NK-92 (cell line): Measurements from ENCODE around the gene ANKRD2.
"Not testable (repeated sequence)": the region's sequence is repeated elsewhere in the genome, so short reads cannot be mapped to it uniquely, and the experiment has no call there.

Source experiments
- DNase-seq: peaks from one replicate; lab custom pipeline; 2025; ENCODE audit not compliant: unreplicated experiment; lab: John Stamatoyannopoulos, UW

ANKRD2 gene, protein sequence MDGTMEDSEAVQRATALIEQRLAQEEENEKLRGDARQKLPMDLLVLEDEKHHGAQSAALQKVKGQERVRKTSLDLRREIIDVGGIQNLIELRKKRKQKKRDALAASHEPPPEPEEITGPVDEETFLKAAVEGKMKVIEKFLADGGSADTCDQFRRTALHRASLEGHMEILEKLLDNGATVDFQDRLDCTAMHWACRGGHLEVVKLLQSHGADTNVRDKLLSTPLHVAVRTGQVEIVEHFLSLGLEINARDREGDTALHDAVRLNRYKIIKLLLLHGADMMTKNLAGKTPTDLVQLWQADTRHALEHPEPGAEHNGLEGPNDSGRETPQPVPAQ

DNA sequence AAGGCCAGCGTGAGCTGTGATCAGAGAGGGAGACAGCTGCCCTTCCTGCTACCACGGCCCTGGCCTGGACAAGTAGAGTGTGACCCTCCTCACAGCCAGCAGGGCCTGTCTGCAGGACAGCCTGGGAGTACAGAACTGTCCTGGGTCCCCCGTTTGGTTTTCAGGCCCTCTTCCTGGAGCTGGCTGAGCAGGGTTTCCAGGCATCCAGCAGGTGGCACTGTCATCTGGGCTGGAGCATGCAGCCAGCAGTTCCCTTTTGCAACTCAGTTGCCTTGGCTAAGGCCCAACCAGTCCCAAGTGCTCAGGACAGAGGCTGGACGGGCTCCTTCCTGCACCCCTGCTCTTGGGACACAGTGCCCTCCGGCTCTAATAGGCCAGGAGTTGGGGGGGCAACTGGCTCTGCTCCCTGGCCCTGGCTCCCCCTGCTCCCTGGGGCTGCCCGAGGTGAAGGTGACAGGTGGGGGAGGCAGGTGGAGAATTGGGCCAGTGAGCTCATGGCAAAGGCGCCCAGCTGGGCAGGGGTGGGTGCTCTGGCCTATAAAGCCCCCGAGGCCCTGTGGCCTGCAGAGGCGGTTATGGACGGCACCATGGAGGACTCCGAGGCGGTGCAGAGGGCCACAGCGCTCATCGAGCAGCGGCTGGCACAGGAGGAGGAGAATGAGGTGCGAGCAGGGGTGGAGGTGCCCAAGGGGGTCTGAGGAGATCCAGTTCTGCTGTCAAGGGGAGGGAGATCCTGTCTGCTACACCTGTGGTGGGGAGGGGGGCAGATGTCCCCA, at the start of gene ANKRD2:
TSS of gene ANKRD2 (plus strand) at position 566 of the 776 bp plus-strand sequence. CDS start at position 576, 10 bp downstream.
- no peak for DNase-seq

DNA sequence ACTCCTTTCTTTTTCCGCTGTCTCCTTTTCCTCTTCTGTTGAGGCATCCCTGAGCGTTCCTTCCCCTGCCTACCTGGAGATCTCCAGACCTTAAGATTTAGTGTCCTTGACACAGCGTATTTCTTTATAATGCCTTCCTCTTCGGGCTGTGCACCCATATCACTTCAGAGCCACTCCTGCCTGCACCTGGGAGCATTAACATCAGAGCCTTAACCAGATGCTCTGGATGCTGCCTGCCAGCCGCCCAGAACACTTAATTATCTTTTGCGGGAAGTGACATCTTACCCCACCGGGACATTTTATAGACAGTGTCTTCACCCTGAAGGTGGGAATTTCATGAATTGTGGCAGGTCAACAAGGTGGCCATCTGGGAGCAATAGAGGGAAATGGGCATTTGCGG, 49.6 kb upstream of the ANKRD2 start:
- DNase-seq, result no peak

DNA sequence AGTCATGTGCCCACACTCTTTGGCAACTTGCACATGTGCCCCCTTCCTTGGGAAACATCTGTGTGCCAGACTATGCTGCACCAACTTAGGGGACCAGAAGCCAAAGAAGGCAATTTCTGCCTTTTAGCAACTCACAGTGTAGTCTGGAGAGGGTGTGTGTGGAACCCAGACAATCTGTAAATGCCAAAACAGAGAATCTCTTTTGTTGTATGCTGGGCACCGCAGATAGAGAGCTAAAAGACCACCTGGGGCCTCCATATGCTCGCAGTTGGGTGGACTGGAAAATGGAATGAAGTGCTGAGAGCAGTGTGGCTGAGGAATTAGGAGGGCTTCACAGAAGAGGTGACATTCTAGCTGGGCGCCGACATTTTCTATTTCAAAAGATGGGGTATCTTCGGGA, 47.5 kb upstream of the ANKRD2 start:
- DNase-seq, result no peak

DNA sequence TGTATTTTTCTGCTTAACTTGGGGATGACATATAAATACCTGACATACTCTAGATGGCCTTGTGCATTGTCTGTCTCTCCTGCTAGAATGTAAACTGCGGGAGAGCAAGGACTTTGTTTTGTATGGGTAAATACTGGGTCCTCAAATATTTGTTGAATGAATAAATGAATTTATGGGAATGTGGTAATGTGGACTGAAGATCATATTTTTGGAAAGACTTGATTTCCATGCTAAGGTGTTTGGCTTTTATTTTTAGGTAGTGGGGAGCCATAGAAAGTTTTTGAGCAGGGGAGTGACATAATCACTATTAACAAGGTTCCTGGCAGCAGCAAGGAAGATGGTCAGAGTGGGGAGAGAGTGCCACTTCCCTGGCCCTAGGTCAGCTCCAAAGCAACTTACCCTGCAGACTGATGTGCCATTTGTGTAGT, 46.9 kb upstream of the ANKRD2 start:
- DNase-seq, result no peak

DNA sequence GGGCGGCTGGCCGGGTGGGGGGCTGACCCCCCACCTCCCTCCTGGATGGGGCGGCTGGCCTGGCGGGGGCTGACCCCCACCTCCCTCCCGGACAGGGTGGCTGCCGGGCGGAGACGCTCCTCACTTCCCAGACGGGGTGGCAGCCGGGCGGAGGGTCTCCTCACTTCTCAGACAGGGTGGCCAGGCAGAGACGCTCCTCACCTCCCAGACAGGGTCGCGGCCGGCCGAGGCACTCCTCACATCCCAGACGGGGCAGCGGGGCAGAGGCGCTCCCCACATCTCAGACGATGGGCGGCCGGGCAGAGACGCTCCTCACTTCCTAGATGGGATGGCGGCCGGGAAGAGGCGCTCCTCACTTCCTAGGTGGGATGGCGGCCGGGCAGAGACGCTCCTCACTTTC, 43.7 kb upstream of the ANKRD2 start:
- not testable (repeated sequence) for DNase-seq

DNA sequence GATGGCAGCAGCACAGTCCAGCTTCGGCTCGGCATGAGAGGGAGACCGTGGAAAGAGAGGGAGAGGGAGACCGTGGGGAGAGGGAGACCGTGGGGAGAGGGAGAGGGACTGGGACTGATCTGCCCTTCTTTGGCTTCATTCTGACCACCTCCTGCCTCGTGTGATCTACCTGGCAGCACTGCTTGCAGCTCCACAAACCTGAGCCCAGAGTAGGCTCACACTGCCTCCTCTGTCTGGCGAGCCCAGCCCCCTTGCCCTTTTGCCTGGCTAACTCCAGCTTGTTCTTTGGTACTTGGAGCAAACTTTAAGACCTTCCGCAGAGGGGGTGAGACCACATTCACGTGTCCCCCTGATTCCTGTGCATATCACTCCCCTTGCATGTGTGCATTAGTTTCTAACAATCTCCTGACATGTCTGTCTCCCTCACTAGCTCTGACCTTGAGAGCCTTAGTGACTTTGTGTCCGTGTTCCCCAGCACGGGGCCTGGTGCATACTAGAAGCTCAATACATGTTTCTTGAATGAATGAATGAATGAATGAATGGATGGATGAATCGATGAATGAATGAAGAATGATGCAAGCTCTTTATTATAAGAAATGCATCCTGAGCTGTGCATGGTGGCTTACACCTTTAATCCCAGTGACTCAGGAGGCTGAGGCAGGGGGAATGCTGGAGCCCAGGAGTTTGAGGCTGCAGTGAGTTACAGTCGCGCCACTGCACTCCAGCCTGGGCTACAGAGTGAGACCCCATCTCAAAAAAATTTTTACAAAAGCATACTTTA, 42.7 kb upstream of the ANKRD2 start:
- no peak for DNase-seq

DNA sequence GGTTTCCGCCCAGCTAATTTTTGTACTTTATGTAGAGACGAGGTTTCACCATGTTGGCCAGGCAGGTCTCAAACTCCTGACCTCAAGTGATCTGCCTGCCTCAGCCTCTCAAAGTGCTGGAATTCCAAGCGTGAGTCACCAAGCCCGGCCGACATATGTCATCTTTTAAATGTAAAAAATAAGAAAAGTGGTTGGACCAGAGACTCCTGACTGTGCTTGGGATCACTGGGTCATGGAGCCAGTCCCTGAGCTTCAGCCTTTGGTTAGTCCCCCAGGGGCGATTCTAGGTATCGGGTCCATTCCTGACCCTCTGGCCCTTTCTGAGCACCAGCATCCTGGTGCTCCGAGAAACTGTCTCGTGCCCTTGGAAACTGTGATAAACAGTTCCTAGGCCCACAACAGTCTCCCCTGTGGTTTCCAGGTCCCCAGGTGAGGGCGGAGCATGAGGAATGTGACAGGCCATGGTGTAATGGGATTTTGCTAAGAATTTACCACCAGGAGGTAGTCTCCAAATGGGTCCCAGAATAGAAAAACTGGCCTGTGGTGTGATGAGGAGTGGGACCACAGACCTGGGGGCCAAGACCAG, 41.1 kb upstream of the ANKRD2 start:
- DNase-seq, result no peak

DNA sequence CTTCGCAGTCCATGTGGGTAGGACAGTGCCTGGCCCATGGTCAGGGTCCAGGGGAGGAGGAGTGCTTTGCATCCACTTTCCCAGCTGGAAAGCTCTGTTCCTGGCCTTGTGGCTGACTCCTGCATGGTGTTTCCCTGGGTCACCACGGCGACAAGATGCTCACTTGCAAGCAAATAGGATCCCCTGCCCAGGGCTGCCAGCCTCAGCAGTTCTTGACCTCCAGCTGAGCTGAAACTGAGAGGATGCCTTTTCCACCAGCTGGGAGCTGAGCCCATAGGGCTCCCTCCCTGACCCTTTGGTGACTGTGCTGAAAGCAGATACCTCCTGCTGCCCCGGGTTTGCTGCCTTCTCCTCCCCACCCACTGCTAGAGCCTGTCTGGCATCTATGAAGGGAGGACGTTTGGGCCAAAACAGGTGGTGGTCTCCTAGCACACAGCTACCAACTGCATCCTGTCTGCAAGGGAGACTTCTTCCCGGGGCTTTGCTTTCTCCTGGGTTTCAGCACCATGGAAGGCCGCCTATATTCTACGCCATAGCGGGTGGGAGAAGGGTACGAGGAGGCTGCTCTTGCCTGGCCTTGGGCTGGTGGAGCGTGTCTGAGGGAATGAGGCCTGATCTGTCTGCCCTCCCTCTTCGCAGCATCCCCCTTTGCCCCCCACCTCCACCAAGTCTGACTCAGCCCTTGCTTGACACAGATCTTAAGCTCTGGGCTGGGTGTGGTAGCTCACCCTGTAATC, 39.5 kb upstream of the ANKRD2 start:
- no peak for DNase-seq

DNA sequence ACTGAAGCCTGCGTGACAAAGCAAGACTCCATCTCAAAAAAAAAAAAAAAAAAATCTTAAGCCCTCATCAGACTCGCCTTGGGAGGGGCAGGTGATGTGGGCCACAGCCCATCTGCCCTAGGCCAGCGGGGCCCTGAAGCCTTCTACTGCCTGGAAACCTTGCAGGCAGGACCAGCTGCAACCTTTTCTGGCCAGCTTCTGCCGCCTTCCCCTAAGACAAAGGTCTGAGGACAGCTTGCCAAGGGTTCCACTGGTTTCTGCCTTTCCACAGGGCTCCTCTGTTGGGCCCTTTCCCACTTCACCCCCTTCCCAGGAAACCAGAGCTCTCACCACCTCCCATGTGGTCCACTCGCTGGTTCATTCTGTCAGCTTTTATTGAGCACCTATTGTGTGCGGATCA, 38.7 kb upstream of the ANKRD2 start:
- no peak for DNase-seq

DNA sequence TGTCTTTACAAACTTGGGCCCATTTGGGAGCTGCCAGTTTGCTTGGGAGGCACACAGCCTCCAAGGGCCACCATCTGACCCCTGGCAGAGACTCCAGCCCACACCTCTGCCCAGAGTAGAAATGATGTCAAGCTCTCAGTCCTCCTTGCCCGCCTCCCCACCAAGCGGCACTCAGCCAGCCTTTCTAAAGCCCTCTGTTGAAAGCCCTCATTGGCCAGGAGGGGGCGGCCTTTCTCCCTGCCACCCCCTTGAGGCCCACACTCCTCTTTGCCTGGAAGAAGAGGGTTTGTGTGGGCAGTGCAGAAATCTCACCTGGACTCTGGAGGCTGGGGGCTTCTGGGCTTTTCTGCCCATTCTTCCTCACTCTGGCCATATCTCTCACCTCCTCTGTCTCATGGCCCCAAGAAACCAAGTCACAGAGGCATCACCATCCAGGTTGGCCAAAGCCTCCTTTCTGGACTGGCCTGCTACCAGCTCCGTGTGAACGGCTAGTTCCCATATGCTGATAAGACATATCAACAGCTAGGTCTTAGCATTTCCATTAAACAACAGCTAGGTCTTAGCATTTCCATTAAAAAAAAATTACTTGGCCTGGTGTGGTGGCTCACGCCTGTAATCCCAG, 37.7 kb upstream of the ANKRD2 start:
- DNase-seq, result no peak

DNA sequence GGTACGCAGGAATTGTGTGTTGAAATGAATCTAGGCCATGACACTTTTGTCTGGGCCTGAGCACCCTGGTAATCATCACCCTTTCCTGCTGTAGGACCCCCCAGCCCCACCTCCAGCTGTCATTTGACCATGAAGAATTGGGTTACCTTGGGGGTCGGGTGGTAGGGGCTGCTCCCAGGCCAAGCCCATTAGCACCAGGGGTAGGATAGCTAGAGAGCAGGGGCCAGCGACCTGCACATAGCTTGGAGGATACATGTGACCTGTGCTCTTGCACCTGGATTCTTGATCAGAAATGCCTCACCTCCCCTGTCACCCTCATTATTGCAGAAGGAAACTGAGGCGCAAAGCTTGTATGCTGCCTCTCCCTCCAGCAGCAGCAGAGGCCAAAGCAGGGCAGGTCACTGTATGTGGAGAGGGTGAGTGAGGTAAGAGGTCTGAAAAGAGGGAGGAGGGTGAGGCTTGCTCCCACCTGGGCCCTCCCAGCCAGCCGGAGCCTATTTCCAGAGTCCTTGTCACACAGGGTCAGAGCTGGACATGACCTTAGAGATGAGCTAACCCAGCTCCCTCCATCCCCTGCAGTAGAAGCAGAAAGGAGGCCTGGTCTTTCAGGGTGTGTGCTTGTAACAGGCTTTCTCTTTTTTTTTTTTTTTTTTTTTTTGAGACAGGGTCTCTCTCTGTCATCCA, 35.3 kb upstream of the ANKRD2 start:
- DNase-seq, result no peak

DNA sequence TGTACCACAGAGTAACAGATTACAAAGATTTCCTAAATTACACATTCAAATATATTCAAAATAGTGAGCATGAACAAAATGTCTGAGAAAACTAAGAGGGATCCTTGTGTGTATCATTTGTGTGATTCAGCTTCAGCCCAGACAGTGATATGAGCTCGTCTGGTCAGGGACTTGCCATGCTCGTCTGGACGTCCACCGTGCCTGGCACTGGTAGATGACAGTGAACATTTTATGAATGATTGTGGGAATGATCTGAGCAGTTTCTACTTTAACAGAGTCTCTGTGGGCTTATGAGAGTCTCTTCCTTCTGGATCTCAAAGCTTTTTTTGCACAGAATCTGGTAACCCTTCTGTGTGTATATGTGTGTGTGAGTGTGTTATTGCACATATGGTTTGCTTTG, 34.2 kb upstream of the ANKRD2 start:
- no peak for DNase-seq

DNA sequence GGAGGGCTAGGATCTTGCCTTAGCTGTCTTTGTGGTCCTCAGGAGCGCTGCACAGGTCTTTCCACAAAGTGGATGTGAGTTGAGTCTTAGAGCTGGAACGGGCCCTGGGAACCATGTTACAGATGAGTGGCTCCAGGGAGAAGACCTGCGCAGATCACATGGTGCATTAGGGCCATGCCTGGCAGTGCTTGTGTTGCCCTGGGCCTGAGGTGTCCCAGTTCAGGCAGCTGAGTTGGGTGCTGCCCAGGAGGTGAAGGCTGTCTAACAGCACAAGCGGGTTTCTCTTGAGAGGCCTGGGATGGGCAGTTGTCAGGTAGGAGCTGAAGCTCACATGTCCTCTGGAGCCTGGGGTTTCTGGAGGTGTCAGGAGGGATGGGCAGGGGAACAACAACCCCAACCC, 33.7 kb upstream of the ANKRD2 start:
- no peak for DNase-seq

DNA sequence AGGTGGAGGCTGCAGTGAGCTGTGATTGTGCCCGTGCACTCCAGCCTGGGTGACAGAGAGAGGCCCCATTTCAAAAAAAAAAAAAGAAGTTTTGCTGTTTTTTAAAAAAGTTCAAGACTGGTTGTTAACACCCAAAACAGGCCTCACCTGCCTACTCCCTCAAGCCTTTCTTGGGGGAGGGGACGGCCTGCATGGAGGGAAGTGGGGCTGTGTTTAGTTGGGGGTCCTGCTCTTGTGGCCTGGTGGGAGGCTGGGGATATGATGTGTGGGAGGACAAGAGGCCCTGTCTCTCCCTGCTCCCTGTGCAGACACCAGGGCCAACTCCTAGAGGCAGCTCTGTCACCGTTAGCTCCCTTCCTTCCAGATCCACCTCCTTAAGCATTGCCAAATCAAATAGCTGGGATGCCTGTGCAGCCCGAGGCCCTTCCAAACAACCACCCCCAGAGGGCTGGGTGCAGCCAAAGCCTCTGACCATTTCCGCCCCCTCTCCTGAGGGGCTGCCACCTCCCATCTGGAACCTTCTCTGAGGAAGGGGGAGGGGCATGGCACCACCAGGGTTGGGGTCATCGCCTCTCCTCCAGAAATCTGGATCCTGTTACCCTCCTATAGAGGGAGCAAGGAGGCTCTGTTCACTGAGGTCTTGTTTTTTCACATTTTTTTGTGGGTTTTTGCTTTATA, 32.9 kb upstream of the ANKRD2 start:
- DNase-seq, result no peak

DNA sequence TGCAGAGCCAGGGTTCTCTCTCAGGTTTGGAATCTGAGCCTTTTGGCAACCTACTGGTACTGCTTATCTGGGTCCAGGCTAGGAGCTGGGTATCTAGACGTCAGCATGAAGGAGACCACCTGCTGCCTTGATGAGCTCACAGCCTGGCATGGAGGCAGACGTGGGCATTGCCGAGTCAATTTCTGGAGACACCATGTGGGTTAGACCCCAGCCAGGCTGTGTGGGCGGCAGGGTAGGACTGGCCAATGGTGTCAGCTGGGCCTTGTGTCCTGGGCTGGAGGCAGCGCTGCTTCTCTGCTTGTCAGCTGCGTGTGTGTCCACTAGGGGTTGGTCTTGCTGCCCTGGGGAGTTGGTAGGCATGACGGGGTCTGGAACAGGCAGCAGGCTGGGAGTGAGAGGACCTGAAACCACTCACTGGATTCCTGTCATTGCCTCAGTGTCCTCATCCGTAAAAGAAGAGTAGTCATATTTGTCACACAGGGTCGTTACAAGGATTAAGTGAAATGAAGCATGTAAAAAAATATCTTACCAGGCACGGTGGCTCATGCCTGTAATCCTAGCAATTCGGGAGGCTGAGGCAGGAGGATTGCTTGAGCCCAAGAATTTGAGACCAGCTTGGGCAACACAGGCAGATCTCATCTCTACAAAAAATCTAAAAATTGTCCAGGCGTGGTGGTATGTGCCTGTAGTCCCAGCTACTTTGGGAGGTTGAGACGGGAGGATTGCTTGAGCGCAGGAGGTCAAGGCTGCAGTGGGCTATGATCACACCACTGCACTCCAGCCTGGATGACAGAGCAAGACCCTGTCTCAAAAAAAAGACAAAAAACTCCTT, 31.7 kb upstream of the ANKRD2 start:
- DNase-seq, result no peak

DNA sequence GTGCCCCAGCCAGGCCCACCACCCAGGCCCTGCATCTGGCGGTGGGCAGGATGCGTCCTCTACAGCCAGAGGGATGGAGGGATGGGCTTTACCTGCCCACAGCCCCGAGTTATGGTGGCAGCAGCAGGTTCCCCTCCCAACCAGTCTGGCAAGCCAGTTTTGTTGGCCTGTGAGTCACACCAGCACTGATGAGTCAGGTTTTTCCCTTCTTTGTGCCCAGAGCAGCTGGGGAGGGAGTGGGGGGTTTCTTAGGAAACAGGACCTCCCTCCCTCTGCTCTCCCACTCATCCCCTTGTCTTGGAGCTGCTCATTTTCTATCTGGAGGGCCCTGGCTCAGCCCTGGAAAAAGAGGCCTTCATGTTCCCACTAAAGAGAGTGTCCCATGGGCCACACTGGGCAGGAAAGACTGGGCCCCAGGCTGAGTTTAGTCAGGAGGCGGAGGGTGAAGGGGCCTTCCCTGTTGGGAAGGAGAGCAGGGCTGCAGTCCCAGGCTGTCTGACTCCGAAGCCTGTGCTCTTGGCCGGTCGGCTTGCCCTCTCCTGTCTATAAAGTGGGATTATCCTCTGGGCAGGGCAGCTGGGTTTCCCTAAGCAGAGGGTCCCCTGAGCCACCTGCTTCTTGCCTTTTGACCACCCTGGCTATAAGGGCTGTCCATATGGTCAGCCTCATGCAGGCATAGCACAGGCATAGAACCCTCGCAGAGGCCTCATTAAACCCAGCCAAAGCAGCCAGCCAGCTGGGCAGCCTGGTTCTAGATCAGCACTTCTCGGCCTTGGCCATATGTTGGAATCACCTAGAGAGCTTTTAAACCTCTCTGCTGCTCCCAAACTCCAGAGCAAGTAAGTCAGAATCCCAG, 30.2 kb upstream of the ANKRD2 start:
- DNase-seq, result no peak

DNA sequence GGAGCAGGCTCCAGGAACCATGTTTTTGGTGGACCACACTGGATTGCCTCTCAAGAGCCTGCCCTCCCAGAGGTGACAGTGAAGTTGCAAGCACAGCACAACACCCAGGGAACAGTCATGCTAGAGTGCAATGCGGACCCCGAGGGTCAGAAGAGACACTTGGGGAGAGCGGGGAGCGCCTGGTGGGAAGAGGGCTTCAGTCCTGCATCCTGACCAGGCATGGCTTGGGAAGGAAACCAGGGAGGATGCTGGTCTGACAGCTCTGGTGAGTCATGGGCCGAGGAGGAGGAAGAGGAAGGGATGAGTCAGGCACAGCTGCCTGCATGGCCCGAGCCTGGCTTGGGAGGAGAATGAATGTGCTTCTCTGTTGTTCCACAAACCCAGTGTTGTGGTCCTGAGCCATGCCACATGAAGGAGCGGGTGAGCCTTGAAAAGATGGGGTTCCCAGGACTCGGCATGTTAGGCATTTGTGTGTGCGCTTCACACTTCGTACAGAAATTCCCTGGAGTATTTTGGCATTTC, 29.5 kb upstream of the ANKRD2 start:
- no peak for DNase-seq
